KOPT-K1 (cell line): ENCODE results near the gene BRMS1.
"Not testable (repeated sequence)": the region's sequence is repeated elsewhere in the genome, so short reads cannot be mapped to it uniquely, and the experiment has no call there.

Experiments used
- H3K27ac ChIP-seq: fragments of 200-600 bp; sonication (generic); 2 replicates; pipeline ENCODE4 v1.5.1; 2016; ENCODE audit warnings: antibody characterized with exemption, mild to moderate bottlenecking, low read depth, low read length; ENCODE audit not compliant: poor library complexity, severe bottlenecking
- H3K36me3 ChIP-seq: fragments of 200-600 bp; sonication (generic); 2 replicates; pipeline ENCODE4 v1.5.1; 2017; ENCODE audit warnings: antibody characterized with exemption, mild to moderate bottlenecking, low read length, moderate library complexity; ENCODE audit not compliant: insufficient read depth
- H3K9me3 ChIP-seq: fragments of 200-600 bp; sonication (generic); 2 replicates; pipeline ENCODE4 v1.5.1; 2017; ENCODE audit warnings: antibody characterized with exemption, low read length, mild to moderate bottlenecking; ENCODE audit not compliant: insufficient read depth, poor library complexity, severe bottlenecking

The BRMS1 gene

DNA sequence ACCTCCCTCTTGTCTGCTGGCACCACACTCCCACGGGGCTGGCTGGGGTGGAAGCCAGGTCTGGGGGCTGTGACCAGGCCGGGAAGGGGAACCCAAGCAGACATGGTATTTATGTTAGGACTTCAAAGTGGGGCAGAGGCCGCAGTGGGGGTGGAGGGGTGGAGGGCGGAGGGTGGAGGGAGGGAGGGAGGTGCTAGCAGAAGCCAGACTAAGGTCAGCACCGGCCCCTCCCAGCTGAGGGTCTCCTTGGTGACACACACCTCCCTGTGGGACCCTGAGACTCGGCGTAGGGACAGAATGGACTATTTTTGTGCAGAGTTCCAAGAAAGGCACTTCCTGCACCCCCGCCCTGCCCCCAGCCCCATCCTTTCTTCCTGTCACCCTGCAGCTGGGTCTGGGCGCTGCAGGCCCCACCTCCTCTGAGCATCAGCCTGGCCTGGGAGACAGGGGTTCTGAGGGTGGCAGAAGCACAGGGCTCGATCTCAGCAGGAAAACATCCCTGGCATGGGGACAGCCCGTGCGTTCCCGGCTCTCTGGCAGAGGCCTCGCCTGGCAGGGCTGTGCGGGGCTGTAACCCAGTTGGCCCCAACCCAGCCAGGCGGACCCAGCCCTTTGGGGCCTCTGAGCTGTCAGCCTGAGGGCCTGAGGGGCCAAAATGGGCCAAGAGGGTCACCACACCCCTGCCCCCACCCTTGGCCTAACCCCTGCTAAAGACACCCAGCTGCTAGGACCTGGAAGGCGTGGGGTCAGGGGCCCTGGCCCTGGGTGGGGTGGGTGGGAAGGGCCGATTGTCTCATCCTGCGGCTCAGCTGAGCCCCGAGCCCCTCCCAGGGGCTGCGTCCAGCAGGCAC lies 18.4 kb downstream of the BRMS1 start:
- Histone ChIP-seq H3K27ac (peak overlapping the region; percentile 92), H3K9me3 (no peaks in the 10 kb centered on the region), H3K36me3 (no peaks in the 10 kb centered on the region)

DNA sequence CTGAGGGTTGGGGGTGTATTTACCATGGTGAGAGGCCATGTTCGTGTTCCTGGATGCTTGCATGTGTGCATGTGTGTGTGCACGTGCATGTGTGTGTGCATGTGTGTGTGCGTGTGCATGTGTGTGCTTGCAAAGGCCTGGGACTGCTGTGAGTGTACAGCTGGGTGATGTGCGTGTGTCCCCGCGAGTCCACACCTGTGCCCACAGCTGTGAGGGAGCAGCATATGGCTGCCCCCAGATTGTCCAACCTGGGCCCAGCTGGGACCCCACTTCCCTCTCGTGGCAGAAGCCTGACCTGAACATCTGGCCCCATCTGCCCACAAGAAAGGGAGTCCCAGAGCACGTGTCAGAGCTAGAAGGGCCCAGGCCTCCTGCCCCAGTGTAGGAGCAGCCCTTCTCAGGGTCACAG lies 19.6 kb downstream of the BRMS1 start:
- H3K9me3 ChIP-seq: no peaks in the 10 kb centered on the region
- no peaks in the 10 kb centered on the region for H3K36me3 ChIP-seq
- peak overlapping the region; percentile 92 for H3K27ac ChIP-seq

DNA sequence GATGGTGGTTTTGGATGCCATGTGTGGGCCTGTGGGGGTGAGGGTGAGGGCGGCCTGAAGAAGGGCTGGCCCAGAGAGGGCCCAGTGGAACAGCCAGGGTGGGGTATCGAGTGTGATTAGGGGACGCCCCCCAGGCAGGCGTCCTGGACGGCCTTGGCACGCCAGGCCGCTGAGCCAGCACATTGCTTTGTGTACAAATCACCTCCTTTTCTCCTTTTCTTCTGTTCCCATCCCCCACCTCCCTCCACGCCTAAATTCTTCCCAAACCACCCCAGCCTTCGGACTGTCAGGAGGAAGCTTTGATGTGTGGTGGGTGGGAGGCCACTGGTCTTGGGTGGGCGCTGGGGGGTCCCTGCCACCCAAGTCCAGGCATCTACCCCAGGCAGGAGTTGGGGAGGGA lies 20.2 kb downstream of the BRMS1 start:
- Histone ChIP-seq H3K36me3 (no peaks in the 10 kb centered on the region), H3K9me3 (no peaks in the 10 kb centered on the region), H3K27ac (peak overlapping the region; percentile 92)

- Histone ChIP-seq H3K9me3 (no peaks in the 10 kb centered on the region), H3K36me3 (no peaks in the 10 kb centered on the region), H3K27ac (no peak overlapping the region)
These were observed 21.2 kb downstream of the BRMS1 start for GRCh38 chr11:66323684-66324083.

DNA sequence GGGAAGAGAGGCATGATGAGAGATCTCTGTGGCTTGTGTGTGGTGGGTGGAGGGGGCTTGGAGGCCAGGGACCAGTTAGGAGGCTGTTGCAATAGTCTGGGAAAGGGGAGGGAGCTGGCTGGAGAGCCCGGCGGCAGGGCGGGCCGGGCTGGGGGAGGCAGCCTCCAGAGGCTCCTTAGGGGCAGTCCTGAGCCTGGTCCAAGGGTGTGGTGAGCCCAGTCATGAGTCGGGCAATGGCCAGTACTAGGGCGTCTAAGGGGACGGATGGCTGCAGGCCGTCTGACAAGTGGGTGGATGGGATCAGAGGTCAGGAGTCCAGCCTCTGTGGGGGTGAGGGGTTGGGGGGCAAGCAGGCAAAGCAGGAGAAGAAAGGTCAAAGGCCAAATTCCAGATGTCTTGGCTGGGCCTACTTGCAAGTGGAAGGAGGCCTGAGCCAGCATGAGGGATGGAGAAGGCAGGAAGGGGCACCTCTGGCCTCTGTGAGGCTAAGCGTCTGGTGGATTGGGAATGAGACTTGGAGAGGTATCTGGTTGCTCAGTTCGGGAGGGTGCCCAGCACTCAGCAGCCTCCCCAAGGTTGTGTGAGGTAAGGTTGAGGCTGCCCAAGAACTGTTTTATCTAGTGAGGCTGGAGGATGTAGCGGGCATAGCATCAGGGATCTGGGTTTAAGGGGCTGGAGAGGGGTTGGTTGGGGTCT lies 22.0 kb downstream of the BRMS1 start:
- Histone ChIP-seq H3K36me3 (no peaks in the 10 kb centered on the region), H3K9me3 (no peaks in the 10 kb centered on the region), H3K27ac (no peak overlapping the region)

- Histone ChIP-seq H3K27ac (no peak overlapping the region), H3K36me3 (no peaks in the 10 kb centered on the region), H3K9me3 (no peaks in the 10 kb centered on the region)
These were observed 23.3 kb downstream of the BRMS1 start for GRCh38 chr11:66321606-66322005.

DNA sequence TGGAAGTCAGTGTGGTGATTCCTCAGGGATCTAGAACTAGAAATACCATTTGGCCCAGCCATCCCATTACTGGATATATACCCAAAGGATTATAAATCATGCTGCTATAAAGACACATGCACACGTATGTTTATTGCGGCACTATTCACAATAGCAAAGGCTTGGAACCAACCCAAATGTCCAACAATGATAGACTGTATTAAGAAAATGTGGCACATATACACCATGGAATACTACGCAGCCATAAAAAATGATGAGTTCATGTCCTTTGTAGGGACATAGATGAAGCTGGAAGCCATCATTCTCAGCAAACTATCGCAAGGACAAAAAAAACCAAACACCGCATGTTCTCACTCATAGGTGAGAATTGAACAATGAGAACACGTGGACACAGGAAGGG lies 24.2 kb downstream of the BRMS1 start:
- H3K36me3 ChIP-seq, H3K9me3 ChIP-seq: not testable (repeated sequence)

DNA sequence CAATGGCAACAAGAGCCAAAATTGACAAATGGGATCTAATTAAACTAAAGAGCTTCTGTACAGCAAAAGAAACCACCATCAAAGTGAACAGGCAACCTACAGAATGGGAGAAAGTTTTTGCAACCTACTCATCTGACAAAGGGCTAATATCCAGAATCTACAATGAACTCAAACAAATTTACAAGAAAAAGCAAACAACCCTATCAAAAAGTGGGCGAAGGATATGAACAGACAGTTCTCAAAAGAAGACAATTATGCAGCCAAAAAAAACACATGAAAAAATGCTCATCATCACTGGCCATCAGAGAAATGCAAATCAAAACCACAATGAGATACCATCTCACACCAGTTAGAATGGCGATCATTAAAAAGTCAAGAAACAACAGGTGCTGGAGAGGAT lies 24.6 kb downstream of the BRMS1 start:
- not testable (repeated sequence) for H3K9me3 ChIP-seq, H3K27ac ChIP-seq, H3K36me3 ChIP-seq

More for the DNA sequence above, 24.2 kb downstream of the BRMS1 start:
- H3K27ac ChIP-seq: not testable (repeated sequence)

- Histone ChIP-seq H3K27ac (peak overlapping the region; percentile 98), H3K36me3 (no peaks in the 10 kb centered on the region), H3K9me3 (no peaks in the 10 kb centered on the region)
These were observed 26.3 kb downstream of the BRMS1 start for GRCh38 chr11:66318600-66318970.

DNA sequence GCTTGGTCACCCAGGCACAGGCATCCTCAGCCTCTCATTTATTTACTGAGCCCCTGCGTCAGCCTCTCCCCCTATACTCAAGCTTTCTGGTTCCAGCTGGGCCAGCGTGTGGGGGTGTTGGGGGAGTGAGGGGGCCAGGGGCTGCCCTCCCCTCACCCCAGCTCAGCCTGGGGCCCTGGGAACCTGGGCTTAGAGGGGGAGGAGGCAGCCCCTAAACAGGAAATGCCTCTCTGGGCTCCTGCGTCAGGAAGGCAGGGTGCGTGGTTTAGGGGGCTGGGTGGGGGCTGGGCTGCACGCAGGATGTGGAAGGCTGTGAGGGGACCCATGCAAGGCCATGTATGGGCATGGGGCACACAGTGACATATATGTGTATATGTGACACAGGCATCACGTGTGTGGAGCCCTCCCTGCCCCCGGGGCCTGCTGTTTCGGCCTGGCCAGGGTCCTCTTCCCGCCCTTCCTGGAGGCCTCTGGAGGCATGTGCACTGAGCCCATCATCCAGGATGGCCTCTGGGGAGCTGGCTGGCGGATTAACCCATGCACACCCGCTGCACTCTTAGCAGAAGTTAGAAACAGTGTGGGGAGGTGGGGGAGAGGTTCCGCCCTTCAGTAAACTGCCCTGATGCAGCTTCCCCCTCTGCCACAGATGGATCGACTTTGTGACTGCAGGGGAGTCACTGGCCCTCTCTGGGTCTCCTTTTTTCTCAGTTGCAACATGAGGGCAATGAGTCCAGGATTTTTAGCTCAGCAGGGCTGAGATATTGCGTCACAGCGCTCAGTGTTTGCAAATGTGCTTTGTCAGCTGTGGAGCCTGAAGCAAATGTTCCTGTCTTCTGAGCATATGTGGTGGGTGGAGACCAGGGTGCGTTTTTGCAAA lies 26.9 kb downstream of the BRMS1 start:
- H3K27ac ChIP-seq: peak overlapping the region; percentile 98

GRCh38 chr11:66317322-66317722 lies 27.6 kb downstream of the BRMS1 start:
- no peaks in the 10 kb centered on the region for H3K36me3 ChIP-seq
- H3K9me3 ChIP-seq: no peaks in the 10 kb centered on the region
- peak overlapping the region; percentile 98 for H3K27ac ChIP-seq

More for the DNA sequence above, 26.9 kb downstream of the BRMS1 start:
- Histone ChIP-seq H3K36me3 (no peaks in the 10 kb centered on the region), H3K9me3 (no peaks in the 10 kb centered on the region)

- no peaks in the 10 kb centered on the region for H3K9me3 ChIP-seq
- H3K27ac ChIP-seq: peak within 1 kb of the TSS; percentile 98
- H3K36me3 ChIP-seq: no peaks in the 10 kb centered on the region
These were observed 28.1 kb downstream of the BRMS1 start, which contains the start of gene CD248 for GRCh38 chr11:66316849-66317251. TSS of gene CD248 (minus strand) at chr11:66317044. CDS start at chr11:66317027, 17 bp downstream.

DNA sequence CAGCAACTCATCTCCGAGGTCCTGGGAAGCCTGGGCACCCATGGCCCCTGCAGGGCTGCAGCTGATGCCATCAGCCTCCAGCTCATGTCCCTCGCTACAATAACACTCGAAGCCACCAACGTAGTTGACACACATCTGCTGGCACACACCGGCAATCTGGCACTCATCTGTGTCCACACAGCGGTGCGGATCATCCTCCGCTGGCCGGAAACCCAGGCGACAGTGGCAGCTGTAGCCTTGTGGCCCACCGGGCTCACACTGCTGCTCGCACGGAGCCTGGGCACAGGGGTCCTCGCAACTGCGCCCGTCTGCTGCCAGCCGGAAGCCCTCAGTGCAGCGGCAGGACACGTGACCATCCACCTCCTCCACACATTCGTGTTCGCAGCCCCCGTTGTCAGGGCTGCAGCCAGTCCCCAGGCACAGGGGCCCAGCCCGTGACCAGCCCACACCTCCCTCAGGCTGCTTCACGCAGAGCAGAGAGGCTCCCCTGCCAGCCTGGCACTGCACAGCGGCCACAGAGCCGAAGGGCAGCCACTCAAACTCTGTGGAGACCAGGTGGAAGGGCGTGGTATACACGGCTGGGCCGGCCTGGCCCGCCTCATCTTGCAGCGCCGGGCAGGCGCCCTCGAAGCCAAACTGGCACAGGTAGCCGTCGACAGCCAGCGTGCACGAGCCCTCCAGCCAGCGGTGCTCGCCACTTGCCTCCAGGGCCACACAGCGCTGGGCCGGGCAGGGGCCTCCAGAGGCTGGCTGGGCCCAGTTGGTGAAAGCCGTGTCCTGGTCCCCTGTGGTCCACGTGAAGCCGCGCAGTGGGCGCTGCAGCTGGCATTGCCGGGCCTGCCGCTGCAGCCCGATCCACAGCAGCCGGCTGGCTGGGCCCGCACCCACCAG lies 28.7 kb downstream of the BRMS1 start:
- H3K27ac ChIP-seq: peak overlapping the region; percentile 98
- H3K9me3 ChIP-seq: no peaks in the 10 kb centered on the region
- no peaks in the 10 kb centered on the region for H3K36me3 ChIP-seq

GRCh38 chr11:66315498-66315885 lies 29.4 kb downstream of the BRMS1 start:
- no peaks in the 10 kb centered on the region for H3K36me3 ChIP-seq
- H3K27ac ChIP-seq: peak overlapping the region; percentile 98
- H3K9me3 ChIP-seq: no peaks in the 10 kb centered on the region
